IMR-90 (cell line): ENCODE data around the gene MYH16. TPM values are rescaled to one million over a fixed set of nuclear protein-coding genes. Genes with fewer than 3 reads are reported as not detected.

Experiments used
- ATAC-seq: fragments of 200-7000 bp; cut with Tn5 transposase; 2 replicates; pipeline ENCODE4 v1.9.1; 2020; ENCODE audit warnings: low read depth, mild to moderate bottlenecking, moderate library complexity
- BruUV-seq: library from RNA; stranded (reverse); fragments of 400-500 nt; replicated peaks from 2 replicates; lab custom pipeline; 2021; lab: Mats Ljungman, UMichigan
- CTCF ChIA-PET: fragments of 300-600 bp; formaldehyde crosslinking; extraction: SDS; loops from one replicate; lab custom pipeline; 2021; ENCODE audit warnings: antibody characterized with exemption; lab: Yijun Ruan, JAX
- POLR2A ChIA-PET: fragments of 300-600 bp; sonication (Branson Sonifier 250); formaldehyde crosslinking; loops from one replicate; lab custom pipeline; 2022; ENCODE audit warnings: antibody characterized with exemption; ENCODE audit not compliant: unreplicated experiment; lab: Charles Lee
- DNase-seq: peaks from one replicate; pipeline ENCODE4 v3.0.0; 2013
- H2AFZ ChIP-seq: replicated peaks from 2 replicates; pipeline ENCODE3; 2013; ENCODE audit warnings: low read length, mild to moderate bottlenecking; ENCODE audit not compliant: poor library complexity
- H2AK5ac ChIP-seq: 2 replicates; pipeline ENCODE4 v1.6.1; 2013; ENCODE audit warnings: low read depth, low read length, inconsistent platforms
- H2AK9ac ChIP-seq: replicated peaks from 2 replicates; pipeline ENCODE3; 2013; ENCODE audit warnings: mild to moderate bottlenecking, low read depth, low read length, moderate library complexity; ENCODE audit not compliant: poor library complexity
- H2BK120ac ChIP-seq: 2 replicates; pipeline ENCODE4 v1.6.1; 2013; ENCODE audit warnings: low read depth, low read length, inconsistent platforms
- H2BK15ac ChIP-seq: 3 replicates; pipeline ENCODE4 v1.6.1; 2013; ENCODE audit warnings: low read depth, low read length, inconsistent platforms
- H2BK20ac ChIP-seq: 2 replicates; pipeline ENCODE4 v1.6.1; 2013; ENCODE audit warnings: low read depth, mild to moderate bottlenecking, inconsistent platforms, low read length, moderate library complexity
- H2BK5ac ChIP-seq: 2 replicates; pipeline ENCODE4 v1.6.1; 2013; ENCODE audit warnings: mild to moderate bottlenecking, low read depth, low read length, inconsistent platforms; ENCODE audit not compliant: poor library complexity, severe bottlenecking
- H3K14ac ChIP-seq: replicated peaks from 2 replicates; pipeline ENCODE4 v1.6.1; 2013; ENCODE audit warnings: low read depth, low read length, inconsistent platforms
- H3K18ac ChIP-seq: 2 replicates; pipeline ENCODE4 v1.6.1; 2013; ENCODE audit warnings: low read depth, low read length, control low read depth
- H3K23ac ChIP-seq: 2 replicates; pipeline ENCODE4 v1.6.1; 2013; ENCODE audit warnings: low read depth, low read length, inconsistent platforms
- H3K27ac ChIP-seq: 2 replicates; pipeline ENCODE4 v1.5.1; 2013; ENCODE audit warnings: mild to moderate bottlenecking, control low read depth, low read length; ENCODE audit not compliant: insufficient read depth
- H3K27me3 ChIP-seq: 2 replicates; pipeline ENCODE4 v1.6.1; 2013; ENCODE audit warnings: low read length; ENCODE audit not compliant: control insufficient read depth, insufficient read depth
- H3K36me3 ChIP-seq: 2 replicates; pipeline ENCODE4 v1.6.1; 2013; ENCODE audit warnings: low read length, mixed read lengths; ENCODE audit not compliant: control insufficient read depth, insufficient read depth
- H3K4ac ChIP-seq: 2 replicates; pipeline ENCODE4 v1.6.1; 2013; ENCODE audit warnings: low read depth, low read length, inconsistent platforms
- H3K4me1 ChIP-seq: 2 replicates; pipeline ENCODE4 v1.6.1; 2013; ENCODE audit warnings: low read length, mixed read lengths; ENCODE audit not compliant: control insufficient read depth, insufficient read depth
- H3K4me2 ChIP-seq: 2 replicates; pipeline ENCODE4 v1.6.1; 2013; ENCODE audit warnings: low read depth, mild to moderate bottlenecking, control low read depth, low read length, moderate library complexity
- H3K4me3 ChIP-seq: 2 replicates; pipeline ENCODE4 v1.5.1; 2013; ENCODE audit warnings: low read depth, mild to moderate bottlenecking, control low read depth, low read length, moderate library complexity; ENCODE audit not compliant: insufficient read depth
- H3K56ac ChIP-seq: 2 replicates; pipeline ENCODE4 v1.6.1; 2013; ENCODE audit warnings: low read length, inconsistent platforms; ENCODE audit not compliant: insufficient read depth; ENCODE audit errors: extremely low read depth
- H3K79me1 ChIP-seq, 2 experiments: 2 replicates each; pipeline ENCODE4 v1.6.1; 2013; ENCODE audit warnings: low read length in 2 of 2, inconsistent platforms in 1 of 2, low read depth in 1 of 2
- H3K9ac ChIP-seq: 2 replicates; pipeline ENCODE4 v1.6.1; 2013; ENCODE audit warnings: low read depth, low read length, control low read depth
- H3K9me1 ChIP-seq: 2 replicates; pipeline ENCODE4 v1.6.1; 2013; ENCODE audit warnings: low read length, inconsistent platforms; ENCODE audit not compliant: insufficient read depth
- H3K9me3 ChIP-seq: 2 replicates; pipeline ENCODE4 v1.6.1; 2013; ENCODE audit warnings: low read length; ENCODE audit not compliant: control insufficient read depth, insufficient read depth
- H4K20me1 ChIP-seq: 2 replicates; pipeline ENCODE4 v1.6.1; 2013; ENCODE audit warnings: low read length, inconsistent platforms; ENCODE audit not compliant: insufficient read depth
- H4K5ac ChIP-seq: 2 replicates; pipeline ENCODE4 v1.6.1; 2013; ENCODE audit warnings: mild to moderate bottlenecking, low read depth, low read length, control low read depth
- H4K8ac ChIP-seq, 2 experiments: 2 replicates each; pipeline ENCODE4 v1.6.1; 2013; ENCODE audit warnings: low read depth in 2 of 2, low read length in 2 of 2, control low read depth in 1 of 2, inconsistent platforms in 1 of 2
- H4K91ac ChIP-seq: 2 replicates; pipeline ENCODE4 v1.6.1; 2013; ENCODE audit warnings: low read depth, low read length, inconsistent platforms; ENCODE audit not compliant: insufficient read depth
- MXI1 ChIP-seq: IDR thresholded peaks from 2 replicates; pipeline ENCODE4 v1.6.1; 2012; ENCODE audit warnings: low read depth, mild to moderate bottlenecking, low read length, moderate library complexity, borderline replicate concordance
- NFE2L2 ChIP-seq: fragments of 150-350 bp; IDR thresholded peaks from 2 replicates; pipeline ENCODE4 v1.6.1; 2016; ENCODE audit warnings: low read depth, mild to moderate bottlenecking, low read length
- WGBS, 2 experiments: methylation state at CpG; one replicate each; pipeline versions ENCODE4 v1.1.5 to v1.1.7; 2013; ENCODE audit warnings: missing lambda C conversion rate in 2 of 2; ENCODE audit not compliant: insufficient read length in 1 of 2; ENCODE audit errors: extremely low coverage in 2 of 2; 5-methylcytosine and 5-hydroxymethylcytosine counted together
- dilution Hi-C: fragments of 300-500 bp; cut with HindIII; formaldehyde crosslinking; loops from one replicate; pipeline ENCODE4 v1.14.3; 2018; ENCODE audit warnings: low sequenced_read_pairs; ENCODE audit not compliant: unreplicated experiment
- in situ Hi-C: fragments of 300-500 bp; cut with MboI; formaldehyde crosslinking; loops from 3 replicates; pipeline ENCODE4 v1.14.3; 2019; ENCODE audit warnings: low sequenced_read_pairs, inconsistent platforms, mixed read lengths
- intact Hi-C: fragments of 100-400 bp; cut with micrococcal nuclease; formaldehyde crosslinking; loops from 2 replicates; pipeline ENCODE4 v1.10.0; 2022
- polyA plus RNA-seq, 3 experiments: library from polyadenylated mRNA; depleted of rRNA; stranded (reverse); fragments of >200 nt; gene quantifications; 2 replicates each; pipeline ENCODE4 v1.2.3, GENCODE V29; 2012; ENCODE audit warnings: low replicate concordance in 1 of 3
- total RNA-seq: library from RNA; depleted of rRNA; stranded (reverse); fragments of >200 nt; gene quantifications from 2 replicates; pipeline ENCODE4 v1.2.3, GENCODE V29; 2012

Gene MYH16
- total and polyA plus RNA-seq, 2 of the 4 experiments (the other 2 are of a cell fraction) = 0.09 to 0.18 TPM

DNA sequence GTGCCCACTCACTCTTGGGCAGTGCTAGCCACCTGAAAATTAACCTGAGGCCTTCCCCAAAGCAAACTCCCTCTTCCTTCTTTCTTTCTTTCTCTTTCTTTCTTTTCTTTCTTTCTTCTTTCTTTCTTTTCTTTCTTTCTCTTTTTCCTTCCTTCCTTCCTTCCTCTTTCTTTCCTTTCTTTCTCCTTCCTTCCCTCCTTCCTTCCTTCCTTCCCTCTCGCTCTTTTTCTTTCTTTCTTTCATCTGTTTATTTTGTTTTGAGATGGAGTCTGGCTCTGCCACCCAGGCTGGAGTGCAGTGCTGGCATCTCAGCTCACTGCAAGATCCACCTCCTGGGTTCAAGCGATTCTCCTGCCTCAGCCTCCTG is 47.8 kb upstream of the MYH16 start:
- no CpG with 5 or more reads among the region's 2 CpGs for WGBS, 2 experiments
- in situ Hi-C loops = no loop called here

More for the DNA sequence above, 47.8 kb upstream of the MYH16 start:
- DNase-seq (no peak), ATAC-seq (no peak)
- Histone ChIP-seq H4K5ac (no peak overlapping the region), H3K9ac (no peak overlapping the region), H3K36me3 (no peaks in the 10 kb centered on the region), H3K4ac (no peak overlapping the region), H2BK20ac (no peak overlapping the region), H3K79me1 (no peaks in the 10 kb centered on the region), H4K91ac (no peak overlapping the region), H2BK120ac (no peak overlapping the region), H3K18ac (no peak overlapping the region), H3K23ac (no peak overlapping the region), H2BK15ac (no peak overlapping the region), H3K4me2 (no peak overlapping the region), H3K9me3 (no peaks in the 10 kb centered on the region), H4K20me1 (no peaks in the 10 kb centered on the region), H2AFZ (peak overlapping the region; percentile 67), H3K14ac (no peak overlapping the region), H2BK5ac (no peak overlapping the region), H3K9me1 (no peaks in the 10 kb centered on the region), H3K4me1 (no peaks in the 10 kb centered on the region), H3K56ac (no peak overlapping the region), H2AK5ac (no peak overlapping the region), H4K8ac (no peak overlapping the region), H2AK9ac (peak overlapping the region; percentile 65), H3K27ac (no peak overlapping the region), H3K4me3 (no peak overlapping the region), H3K27me3 (no peaks in the 10 kb centered on the region; the same call in 1 of the 2 replicates)
- BruUV-seq = no TSS peak
- ChIA-PET POLR2A (no interaction called here), CTCF (no interaction called here)
- dilution Hi-C loops = no loop called here
- TF ChIP-seq MXI1 (no peak), NFE2L2 (no peak)
- intact Hi-C loops = no loop called here
